Loucy (cell line): ENCODE measurements around the gene BMP6.

Experiments used
- H2AFZ ChIP-seq: fragments of 200-600 bp; sonication (generic); 2 replicates; pipeline ENCODE4 v1.6.0; 2016; ENCODE audit warnings: antibody characterized with exemption, mild to moderate bottlenecking, low read length, moderate library complexity
- H3F3A ChIP-seq: fragments of 200-600 bp; 2 replicates; pipeline ENCODE4 v1.6.0; 2016; ENCODE audit warnings: antibody characterized with exemption, low read depth, mild to moderate bottlenecking
- H3K27me3 ChIP-seq: fragments of 200-600 bp; sonication (generic); 2 replicates; pipeline ENCODE4 v1.6.1; 2014; ENCODE audit warnings: low read length, mild to moderate bottlenecking; ENCODE audit not compliant: insufficient read depth, poor library complexity, severe bottlenecking
- H3K36me3 ChIP-seq: fragments of 200-600 bp; sonication (generic); 2 replicates; pipeline ENCODE4 v1.6.1; 2016; ENCODE audit warnings: low read length; ENCODE audit not compliant: insufficient read depth
- H3K4me1 ChIP-seq: fragments of 200-600 bp; sonication (generic); 2 replicates; pipeline ENCODE4 v1.5.1; 2014; ENCODE audit warnings: low read length, mild to moderate bottlenecking; ENCODE audit not compliant: insufficient read depth, poor library complexity, severe bottlenecking
- H3K4me2 ChIP-seq: fragments of 200-600 bp; sonication (generic); 2 replicates; pipeline ENCODE4 v1.6.0; 2014; ENCODE audit warnings: antibody characterized with exemption, low read length, low read depth, mild to moderate bottlenecking; ENCODE audit not compliant: poor library complexity, severe bottlenecking
- H3K4me3 ChIP-seq: fragments of 200-600 bp; sonication (generic); 2 replicates; pipeline ENCODE4 v1.5.1; 2014; ENCODE audit warnings: low read length, mild to moderate bottlenecking, mixed read lengths; ENCODE audit not compliant: poor library complexity, severe bottlenecking
- H3K79me2 ChIP-seq: fragments of 200-600 bp; sonication (generic); 2 replicates; pipeline ENCODE4 v1.6.1; 2014; ENCODE audit warnings: low read length; ENCODE audit not compliant: insufficient read depth
- H3K9ac ChIP-seq: fragments of 200-600 bp; sonication (generic); 2 replicates; pipeline ENCODE4 v1.6.0; 2014; ENCODE audit warnings: mild to moderate bottlenecking, low read depth, low read length, moderate library complexity; ENCODE audit not compliant: poor library complexity, severe bottlenecking
- H3K9me2 ChIP-seq: fragments of 200-600 bp; sonication (generic); replicated peaks from 2 replicates; pipeline ENCODE4 v1.6.1; 2016; ENCODE audit warnings: low read depth, low read length, mixed read lengths
- H3K9me3 ChIP-seq: fragments of 200-600 bp; sonication (generic); 2 replicates; pipeline ENCODE4 v1.6.1; 2014; ENCODE audit warnings: mild to moderate bottlenecking, antibody characterized with exemption, low read length, low read depth; ENCODE audit not compliant: insufficient read depth
- H4K20me1 ChIP-seq: fragments of 200-600 bp; sonication (generic); 2 replicates; pipeline ENCODE4 v1.6.0; 2014; ENCODE audit warnings: antibody characterized with exemption, low read length, mild to moderate bottlenecking; ENCODE audit not compliant: insufficient read depth, poor library complexity, severe bottlenecking
- CTCF ChIP-seq: fragments of 200-600 bp; sonication (generic); conservative IDR thresholded peaks from 2 replicates; pipeline ENCODE4 v1.5.1; 2014; ENCODE audit warnings: mild to moderate bottlenecking, antibody characterized with exemption, low read length
- EZH2phosphoT487 ChIP-seq: fragments of 200-600 bp; IDR thresholded peaks from 2 replicates; pipeline ENCODE4 v1.6.1; 2018; ENCODE audit warnings: antibody characterized with exemption, mild to moderate bottlenecking, moderate library complexity, borderline replicate concordance

BMP6 gene

GRCh38 chr6:7763881-7764280, 38.0 kb downstream of the BMP6 start:
- Histone ChIP-seq H3K4me3 (no peak overlapping the region), H3K4me1 (no peaks in the 10 kb centered on the region), H3F3A (no peaks in the 10 kb centered on the region), H3K27me3 (no peaks in the 10 kb centered on the region), H4K20me1 (no peaks in the 10 kb centered on the region), H3K4me2 (no peak overlapping the region), H3K79me2 (no peaks in the 10 kb centered on the region), H3K9me2 (no peaks in the 10 kb centered on the region), H2AFZ (no peak overlapping the region), H3K36me3 (no peaks in the 10 kb centered on the region), H3K9ac (no peak overlapping the region), H3K9me3 (no peaks in the 10 kb centered on the region)
- TF ChIP-seq EZH2phosphoT487 (no peak), CTCF (no peak)

- no peaks in the 10 kb centered on the region for H3K27me3 ChIP-seq
- no peaks in the 10 kb centered on the region for H3K9me2 ChIP-seq
- no peak overlapping the region for H3K4me2 ChIP-seq
- no peaks in the 10 kb centered on the region for H3K36me3 ChIP-seq
- H3F3A ChIP-seq = no peaks in the 10 kb centered on the region
- no peaks in the 10 kb centered on the region for H3K79me2 ChIP-seq
- no peaks in the 10 kb centered on the region for H3K9me3 ChIP-seq
- H3K4me3 ChIP-seq = no peak overlapping the region
- no peaks in the 10 kb centered on the region for H3K4me1 ChIP-seq
- no peak overlapping the region for H3K9ac ChIP-seq
- H2AFZ ChIP-seq = no peak overlapping the region
- no peaks in the 10 kb centered on the region for H4K20me1 ChIP-seq
- TF ChIP-seq CTCF (no peak), EZH2phosphoT487 (no peak)
These were observed 39.9 kb downstream of the BMP6 start for GRCh38 chr6:7765575-7766325.

GRCh38 chr6:7769702-7770101, 43.8 kb downstream of the BMP6 start:
- TF ChIP-seq CTCF (no peak), EZH2phosphoT487 (no peak)
- H3K4me1 ChIP-seq = no peaks in the 10 kb centered on the region
- no peaks in the 10 kb centered on the region for H3K27me3 ChIP-seq
- no peaks in the 10 kb centered on the region for H3K79me2 ChIP-seq
- no peaks in the 10 kb centered on the region for H3F3A ChIP-seq
- no peaks in the 10 kb centered on the region for H3K9me3 ChIP-seq
- no peak overlapping the region for H3K4me3 ChIP-seq
- H3K9ac ChIP-seq = no peak overlapping the region
- H3K4me2 ChIP-seq = no peak overlapping the region
- H4K20me1 ChIP-seq = no peaks in the 10 kb centered on the region
- no peak overlapping the region for H2AFZ ChIP-seq
- H3K36me3 ChIP-seq = no peaks in the 10 kb centered on the region
- no peaks in the 10 kb centered on the region for H3K9me2 ChIP-seq
